HEK293 (cell line): ENCODE results near the gene GDPD5.
A peak's percentile ranks its signal among the peaks of the same experiment; 100 is the strongest.

Experiments used
- CTCF ChIA-PET: fragments of 350-600 bp; formaldehyde crosslinking; extraction: SDS; loops from one replicate; lab custom pipeline; 2021; ENCODE audit warnings: antibody characterized with exemption; lab: Yijun Ruan, JAX
- POLR2A ChIA-PET: fragments of 300-600 bp; formaldehyde crosslinking; extraction: SDS; loops from one replicate; lab custom pipeline; 2020; ENCODE audit warnings: antibody characterized with exemption, inconsistent platforms; lab: Yijun Ruan, JAX
- H3K27ac ChIP-seq: fragments of 200-500 bp; sonication (Bioruptor generic); 2 replicates; pipeline ENCODE4 v1.5.1; 2014; ENCODE audit warnings: low read depth, low read length, control low read depth, inconsistent platforms; ENCODE audit errors: extremely low read depth
- H3K36me3 ChIP-seq, 2 experiments: fragments of 200-500 bp in 1 of 2; sonication (Bioruptor generic) in 1 of 2; 1 replicate in 1 of 2; 2 replicates in 1 of 2; pipeline ENCODE4 v1.5.1; 2014 to 2017; ENCODE audit warnings: inconsistent platforms in 2 of 2, low read length in 2 of 2; ENCODE audit not compliant: control insufficient read depth in 2 of 2, insufficient read depth in 1 of 2
- H3K4me1 ChIP-seq: fragments of 200-500 bp; sonication (Bioruptor generic); 2 replicates; pipeline ENCODE4 v1.5.1; 2014; ENCODE audit warnings: mild to moderate bottlenecking, low read length, inconsistent platforms; ENCODE audit not compliant: control insufficient read depth, insufficient read depth
- H3K4me3 ChIP-seq: 2 replicates; pipeline ENCODE4 v1.5.1; 2011; ENCODE audit warnings: low read depth, mild to moderate bottlenecking, control low read depth, low read length, moderate library complexity
- H3K9me3 ChIP-seq: fragments of 200-500 bp; sonication (Bioruptor generic); 2 replicates; pipeline ENCODE4 v1.5.1; 2014; ENCODE audit warnings: low read depth, low read length, inconsistent platforms; ENCODE audit not compliant: control insufficient read depth, insufficient read depth
- GLIS1 ChIP-seq: fragments of 450-650 bp; formaldehyde crosslinking; IDR thresholded peaks from 2 replicates; pipeline ENCODE4 v1.5.1; 2016; ENCODE audit warnings: missing biosample characterization, missing genetic modification characterization
- GLIS2 ChIP-seq: fragments of 450-650 bp; formaldehyde crosslinking; IDR thresholded peaks from 2 replicates; pipeline ENCODE4 v1.5.1; 2016; ENCODE audit warnings: missing biosample characterization, missing genetic modification characterization
- OSR2 ChIP-seq: fragments of 450-650 bp; formaldehyde crosslinking; IDR thresholded peaks from 2 replicates; pipeline ENCODE4 v1.5.1; 2016; ENCODE audit warnings: missing biosample characterization, missing genetic modification characterization
- PATZ1 ChIP-seq: fragments of 450-650 bp; formaldehyde crosslinking; IDR thresholded peaks from 2 replicates; pipeline ENCODE4 v1.5.1; 2016; ENCODE audit warnings: missing biosample characterization, missing genetic modification characterization
- PRDM10 ChIP-seq: fragments of 450-650 bp; formaldehyde crosslinking; IDR thresholded peaks from 2 replicates; pipeline ENCODE4 v1.5.1; 2016; ENCODE audit warnings: missing biosample characterization, missing genetic modification characterization
- SALL2 ChIP-seq: fragments of 450-650 bp; formaldehyde crosslinking; IDR thresholded peaks from 2 replicates; pipeline ENCODE4 v1.5.0; 2017; ENCODE audit warnings: missing biosample characterization, mild to moderate bottlenecking, missing genetic modification characterization, borderline replicate concordance
- ZBTB17 ChIP-seq: fragments of 450-650 bp; formaldehyde crosslinking; IDR thresholded peaks from 2 replicates; pipeline ENCODE4 v1.5.1; 2016; ENCODE audit warnings: missing biosample characterization, missing genetic modification characterization
- ZBTB48 ChIP-seq: fragments of 450-650 bp; formaldehyde crosslinking; IDR thresholded peaks from 2 replicates; pipeline ENCODE4 v1.5.1; 2016; ENCODE audit warnings: missing biosample characterization, missing genetic modification characterization
- ZNF132 ChIP-seq: fragments of 450-650 bp; formaldehyde crosslinking; IDR thresholded peaks from 2 replicates; pipeline ENCODE4 v1.5.1; 2017; ENCODE audit warnings: missing biosample characterization, missing genetic modification characterization, borderline replicate concordance
- ZNF202 ChIP-seq: fragments of 450-650 bp; formaldehyde crosslinking; IDR thresholded peaks from 2 replicates; pipeline ENCODE4 v1.5.1; 2016; ENCODE audit warnings: missing biosample characterization, missing genetic modification characterization, borderline replicate concordance
- ZNF335 ChIP-seq: fragments of 450-650 bp; formaldehyde crosslinking; conservative IDR thresholded peaks from 2 replicates; pipeline ENCODE4 v1.5.1; 2016; ENCODE audit warnings: missing biosample characterization, missing genetic modification characterization
- ZNF354C ChIP-seq: fragments of 450-650 bp; formaldehyde crosslinking; IDR thresholded peaks from 2 replicates; pipeline ENCODE4 v1.5.1; 2016; ENCODE audit warnings: missing biosample characterization, missing genetic modification characterization, low read depth, borderline replicate concordance
- ZNF394 ChIP-seq: fragments of 450-650 bp; formaldehyde crosslinking; IDR thresholded peaks from 2 replicates; pipeline ENCODE4 v1.5.1; 2016; ENCODE audit warnings: missing biosample characterization, missing genetic modification characterization, mild to moderate bottlenecking, moderate library complexity, borderline replicate concordance
- ZNF501 ChIP-seq: fragments of 450-650 bp; formaldehyde crosslinking; IDR thresholded peaks from 2 replicates; pipeline ENCODE4 v1.5.1; 2016; ENCODE audit warnings: missing biosample characterization, missing genetic modification characterization
- ZNF555 ChIP-seq: fragments of 450-650 bp; formaldehyde crosslinking; conservative IDR thresholded peaks from 2 replicates; pipeline ENCODE4 v1.5.1; 2017; ENCODE audit warnings: missing biosample characterization, mild to moderate bottlenecking, missing genetic modification characterization, inconsistent platforms
- ZNF561 ChIP-seq: fragments of 450-650 bp; IDR thresholded peaks from 2 replicates; pipeline ENCODE4 v1.5.1; 2018; ENCODE audit warnings: missing biosample characterization, missing genetic modification characterization, borderline replicate concordance
- ZNF626 ChIP-seq: fragments of 450-650 bp; sonication (Bioruptor Pico); formaldehyde crosslinking; IDR thresholded peaks from 2 replicates; pipeline ENCODE4 v1.5.1; 2018; ENCODE audit warnings: missing biosample characterization, missing genetic modification characterization, inconsistent platforms
- ZNF768 ChIP-seq: fragments of 450-650 bp; formaldehyde crosslinking; IDR thresholded peaks from 2 replicates; pipeline ENCODE4 v1.5.1; 2018; ENCODE audit warnings: missing biosample characterization, mild to moderate bottlenecking, missing genetic modification characterization
- ZNF777 ChIP-seq: fragments of 450-650 bp; formaldehyde crosslinking; IDR thresholded peaks from 2 replicates; pipeline ENCODE4 v1.5.1; 2017; ENCODE audit warnings: missing biosample characterization, missing genetic modification characterization, borderline replicate concordance
- ZSCAN23 ChIP-seq: fragments of 450-650 bp; formaldehyde crosslinking; IDR thresholded peaks from 2 replicates; pipeline ENCODE4 v1.5.1; 2016; ENCODE audit warnings: missing biosample characterization, missing genetic modification characterization
- ZXDB ChIP-seq: fragments of 450-650 bp; formaldehyde crosslinking; IDR thresholded peaks from 2 replicates; pipeline ENCODE4 v1.5.1; 2016; ENCODE audit warnings: missing biosample characterization, missing genetic modification characterization

The GDPD5 gene

DNA sequence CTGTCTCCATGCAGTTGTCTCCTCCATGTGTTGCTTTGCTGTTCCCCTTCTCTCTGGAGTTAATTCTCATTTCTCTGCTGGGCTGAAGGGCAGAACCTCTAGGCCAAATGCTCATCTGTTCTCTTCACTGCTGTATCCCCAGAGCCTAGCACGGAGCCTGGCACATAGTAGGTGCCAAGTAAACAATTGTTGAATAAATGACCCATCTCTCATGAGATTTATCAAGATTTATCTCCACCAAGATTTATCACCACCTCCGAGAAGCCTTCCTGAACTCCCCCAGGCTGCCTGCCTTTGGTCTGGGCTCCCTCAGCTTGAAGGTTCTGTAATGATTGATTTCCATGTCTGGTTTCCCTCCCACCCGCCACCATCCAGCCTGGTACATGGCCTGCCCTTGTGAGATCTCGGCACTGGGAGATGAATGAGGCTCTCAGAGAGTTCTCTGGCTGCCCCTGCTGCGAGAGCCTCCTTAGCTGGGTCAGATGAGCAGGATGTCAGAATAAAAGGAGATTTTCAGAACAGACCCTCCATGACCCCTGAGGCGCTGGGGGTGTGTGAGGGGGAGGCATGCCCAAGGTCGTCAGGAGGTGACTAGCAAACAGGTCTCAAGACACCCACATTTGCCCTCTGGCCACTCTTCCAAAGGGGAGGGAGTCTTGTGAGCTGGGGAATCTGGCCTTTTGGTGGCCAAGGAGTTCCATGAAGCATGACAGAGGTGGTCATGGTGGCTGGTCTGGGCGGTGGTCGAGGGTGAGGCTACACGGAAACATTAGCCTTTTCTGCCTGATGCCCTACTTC lies 2.4 kb upstream of the GDPD5 start (continued):
- TF ChIP-seq GLIS1 (tag by site-specific recombination) (no peak), ZNF501 (tag by site-specific recombination) (no peak), PRDM10 (tag by site-specific recombination) (no peak)

DNA sequence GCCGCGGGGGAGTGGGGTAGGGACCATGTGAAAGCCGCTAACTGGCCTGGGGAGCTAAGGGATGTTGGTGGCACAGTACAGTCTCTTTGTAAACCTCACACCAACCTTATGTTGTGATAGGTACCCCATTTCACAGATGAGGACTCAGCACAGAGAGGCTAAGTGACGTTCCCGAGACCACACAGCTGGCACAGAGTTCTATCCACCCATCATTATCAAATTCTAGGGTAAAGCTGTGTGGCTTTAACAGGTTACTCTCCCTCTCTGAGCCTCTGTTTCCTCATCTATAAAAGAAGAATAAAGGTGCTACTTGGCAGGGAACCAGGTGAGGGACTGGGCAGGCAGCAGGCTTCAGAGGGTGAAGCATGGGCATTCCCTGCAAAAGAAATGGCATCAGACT lies 1.4 kb upstream of the GDPD5 start:
- H3K27ac ChIP-seq = no peak overlapping the region
- TF ChIP-seq ZNF132 (tag by site-specific recombination) = no peak
- peak; percentile 43; the same call in 1 of the 2 replicates for TF ChIP-seq ZNF768
- TF ChIP-seq ZNF501 (tag by site-specific recombination) = no peak
- TF ChIP-seq, all 188 proteins: peak for 1
- no peak overlapping the region for H3K4me3 ChIP-seq
- ChIA-PET POLR2A (interaction anchor here (0.8 kb wide), 1 partner anchor 59 kb away, joined by 5 read pairs; no protein-coding TSS in a partner anchor), CTCF (interaction anchor here (0.7 to 10.3 kb wide), 6 partner anchors 19 to 138 kb away, joined by 3 to 264 read pairs (median 4); no protein-coding TSS in a partner anchor)
- no peaks in the 10 kb centered on the region for H3K36me3 ChIP-seq
- no peaks in the 10 kb centered on the region for H3K9me3 ChIP-seq
- H3K4me1 ChIP-seq = no peaks in the 10 kb centered on the region

DNA sequence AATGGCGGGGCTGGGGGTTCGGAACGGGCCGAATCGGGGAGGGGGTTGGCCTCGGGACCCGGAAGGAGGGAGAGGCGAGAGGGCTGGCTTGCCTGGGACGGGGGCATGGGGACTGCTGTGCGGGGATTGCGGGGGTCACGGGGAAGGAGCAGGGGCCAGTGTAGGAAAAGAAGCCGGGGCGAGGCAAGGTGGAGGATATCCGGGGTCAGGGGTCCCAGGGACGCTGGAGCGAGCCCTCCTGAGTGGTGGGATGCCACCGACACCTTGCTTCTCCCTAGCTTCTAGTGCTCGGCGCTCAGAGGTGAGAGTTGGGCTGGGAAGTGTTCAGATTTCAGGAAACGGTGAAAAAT lies 426 bp upstream of the GDPD5 start:
- TF ChIP-seq PATZ1 (tag by site-specific recombination) (0 out of 2 replicates have a peak, but pooled peaks have one; percentile 72), ZNF354C (tag by site-specific recombination) (no peak), ZNF202 (no peak), ZXDB (0 out of 2 replicates have a peak, but pooled peaks have one; percentile 20), ZNF777 (tag by site-specific recombination) (no peak)
- no peaks in the 10 kb centered on the region for H3K36me3 ChIP-seq
- H3K4me3 ChIP-seq = peak overlapping the region; percentile 56
- no peaks in the 10 kb centered on the region for H3K4me1 ChIP-seq
- no peaks in the 10 kb centered on the region for H3K9me3 ChIP-seq
- POLR2A ChIA-PET = interaction anchor here (0.6 to 1.0 kb wide), 3 partner anchors 27 to 185 kb away, joined by 3 read pairs; no protein-coding TSS in a partner anchor
- peak overlapping the region; percentile 18; the same call in 1 of the 2 replicates for H3K27ac ChIP-seq
- CTCF ChIA-PET = interaction anchor here (0.8 to 10.3 kb wide), 6 partner anchors 27 to 143 kb away, joined by 3 to 264 read pairs (median 4); no protein-coding TSS in a partner anchor

DNA sequence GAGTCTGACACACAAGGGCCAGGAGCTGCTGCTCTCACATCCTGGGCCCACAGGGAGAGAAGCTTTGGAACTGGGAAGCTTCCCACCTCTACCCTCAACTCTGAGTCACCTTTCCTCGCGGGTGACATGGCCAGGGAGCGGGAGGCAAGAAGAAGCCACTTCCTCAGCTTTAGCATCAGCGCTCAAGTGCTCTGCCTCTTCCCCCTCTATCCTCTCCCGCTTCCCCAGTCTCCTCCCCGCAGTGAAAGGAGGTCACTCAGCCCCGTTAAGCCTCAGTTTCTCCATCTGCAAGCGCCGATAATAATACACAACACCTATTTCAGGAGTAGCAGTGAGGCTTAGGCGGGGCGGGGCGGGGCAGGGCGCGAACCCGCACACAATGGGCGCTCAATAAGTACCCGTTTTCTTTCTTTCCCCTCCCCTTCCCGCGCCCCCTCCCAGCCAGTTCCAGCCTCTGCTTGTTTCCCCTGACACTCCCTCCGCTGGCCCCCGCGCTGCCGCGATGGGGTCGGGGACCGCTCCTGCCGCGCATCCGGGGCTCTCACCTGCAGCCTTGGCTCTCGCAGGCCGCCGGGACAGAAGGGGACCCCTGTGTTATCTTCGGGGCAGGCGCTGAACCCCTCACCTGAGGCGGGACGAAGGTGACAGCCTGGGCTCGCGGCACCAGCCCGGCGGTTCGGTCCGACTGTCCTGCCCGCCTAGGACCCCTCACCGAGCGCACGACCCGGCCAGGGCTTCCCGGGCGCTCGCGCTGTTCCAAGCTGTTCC lies 892 bp downstream of the GDPD5 start:
- Histone ChIP-seq H3K27ac (peak overlapping the region; percentile 32; the same call in 1 of the 2 replicates), H3K4me3 (peak overlapping the region; percentile 64), H3K9me3 (no peaks in the 10 kb centered on the region), H3K36me3 (no peaks in the 10 kb centered on the region), H3K4me1 (no peaks in the 10 kb centered on the region)
- CTCF ChIA-PET = interaction anchor here (0.6 to 3.9 kb wide), 7 partner anchors 8 to 142 kb away, joined by 3 to 32 read pairs (median 4); no protein-coding TSS in a partner anchor
- POLR2A ChIA-PET = interaction anchor here (1.0 kb wide), 1 partner anchor 25 kb away, joined by 3 read pairs; no protein-coding TSS in a partner anchor
- TF ChIP-seq ZNF561 (no peak), GLIS2 (tag by site-specific recombination) (peak; percentile 65), ZSCAN23 (tag by site-specific recombination) (no peak), ZBTB48 (tag by site-specific recombination) (peak; percentile 59; the same call in 1 of the 2 replicates), SALL2 (tag by site-specific recombination) (no peak), OSR2 (tag by site-specific recombination) (no peak), ZBTB17 (tag by site-specific recombination) (peak; percentile 31; the same call in 1 of the 2 replicates), ZNF394 (tag by site-specific recombination) (peak; percentile 56; the same call in 1 of the 2 replicates), ZNF555 (no peak), ZNF626 (tag by site-specific recombination) (no peak), ZNF335 (tag by site-specific recombination) (peak; percentile 75)
